Adipose tissue (tissue), 3 donors: ENCODE measurements around the gene P2RX4. TPM values are rescaled to one million over a fixed set of nuclear protein-coding genes. Genes with fewer than 3 reads are reported as not detected.
"Not testable (repeated sequence)": the region's sequence is repeated elsewhere in the genome, so short reads cannot be mapped to it uniquely, and the experiment has no call there.

Source experiments
- H3K27ac ChIP-seq: one replicate; pipeline ENCODE4 v1.5.1; 2013; ENCODE audit warnings: low read depth, low read length
- WGBS, 3 donors: extraction: QIAGEN DNeasy Blood & Tissue Kit; methylation state at CpG; one replicate each; pipeline ENCODE4 v1.1.7; 2013; 5-methylcytosine and 5-hydroxymethylcytosine counted together
- polyA plus RNA-seq, 3 donors: library from polyadenylated mRNA; stranded (reverse); fragments of 200-250 nt; gene quantifications; one replicate each; pipeline ENCODE4 v1.2.3, GENCODE V29; 2013
- donor health status: healthy with polysubstance abuse.
- donor health status: Bipolar disorder and iron deficiency.
- donor health status: healthy.

P2RX4 gene
- polyA plus RNA-seq, 3 donors: 10.6 to 21.3 (median 12.0) TPM

DNA sequence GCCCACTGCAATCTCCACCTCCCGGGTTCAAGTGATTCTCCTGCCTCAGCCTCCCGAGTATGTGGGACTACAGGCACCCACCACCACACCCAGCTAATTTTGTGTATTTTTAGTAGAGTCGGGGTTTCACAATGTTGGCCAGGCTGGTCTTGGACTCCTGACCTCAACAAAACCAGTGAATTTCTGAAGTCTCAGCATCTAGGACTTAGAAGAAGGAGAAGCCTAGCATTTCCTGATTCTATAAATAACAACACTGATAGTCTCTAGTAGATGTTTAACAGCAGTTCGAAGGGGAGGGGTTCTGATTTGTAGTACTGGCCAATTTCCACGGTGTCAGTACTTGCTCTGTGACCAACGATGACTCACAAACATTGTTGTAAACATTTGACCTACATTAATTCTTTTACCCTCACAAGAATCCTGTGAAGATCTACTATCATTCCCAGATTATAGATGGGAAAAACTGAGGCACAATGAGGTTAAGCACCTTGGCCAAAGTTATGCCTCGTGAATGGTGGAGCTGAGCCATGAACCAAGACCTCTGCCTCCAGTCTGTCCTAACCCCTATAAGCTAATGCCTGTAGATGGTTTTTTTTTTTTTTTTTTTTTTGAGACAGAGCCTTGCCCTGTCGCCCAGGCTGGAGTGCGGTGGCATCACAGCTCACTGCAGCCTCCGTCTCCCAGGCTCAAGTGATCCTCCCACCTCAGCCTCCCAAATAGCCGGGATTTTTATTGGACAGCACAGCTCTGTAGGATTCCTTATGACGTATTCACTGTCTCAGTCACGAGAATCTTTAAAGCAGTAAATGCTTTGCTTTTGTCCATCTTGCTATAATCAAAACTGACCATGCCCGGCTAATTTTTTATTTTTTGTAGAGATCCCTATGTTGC is 5.2 kb downstream of the P2RX4 start:
- H3K27ac ChIP-seq: no peak overlapping the region
- 43 to 59% (median 59%) methylated on average over 14 of the region's 14 CpGs for WGBS, 3 donors

GRCh38 chr12:121216102-121216501 is 6.2 kb downstream of the P2RX4 start:
- WGBS, 3 donors: 90 to 96% (median 94%) methylated on average over 4 of the region's 4 CpGs
- H3K27ac ChIP-seq: no peak overlapping the region

GRCh38 chr12:121217063-121217462 is 7.1 kb downstream of the P2RX4 start:
- 50 to 87% (median 83%) methylated on average over 8 of the region's 8 CpGs for WGBS, 3 donors
- H3K27ac ChIP-seq: no peak overlapping the region

- WGBS, 3 donors: 37 to 94% (median 88%) methylated on average over 5 of the region's 5 CpGs
- no peak overlapping the region for H3K27ac ChIP-seq
Measured at GRCh38 chr12:121217761-121218160, 7.8 kb downstream of the P2RX4 start.

- no peak overlapping the region for H3K27ac ChIP-seq
- WGBS, 3 donors: 38 to 92% (median 89%) methylated on average over 18 of the region's 18 CpGs
Measured at GRCh38 chr12:121218588-121219352, 8.8 kb downstream of the P2RX4 start.

DNA sequence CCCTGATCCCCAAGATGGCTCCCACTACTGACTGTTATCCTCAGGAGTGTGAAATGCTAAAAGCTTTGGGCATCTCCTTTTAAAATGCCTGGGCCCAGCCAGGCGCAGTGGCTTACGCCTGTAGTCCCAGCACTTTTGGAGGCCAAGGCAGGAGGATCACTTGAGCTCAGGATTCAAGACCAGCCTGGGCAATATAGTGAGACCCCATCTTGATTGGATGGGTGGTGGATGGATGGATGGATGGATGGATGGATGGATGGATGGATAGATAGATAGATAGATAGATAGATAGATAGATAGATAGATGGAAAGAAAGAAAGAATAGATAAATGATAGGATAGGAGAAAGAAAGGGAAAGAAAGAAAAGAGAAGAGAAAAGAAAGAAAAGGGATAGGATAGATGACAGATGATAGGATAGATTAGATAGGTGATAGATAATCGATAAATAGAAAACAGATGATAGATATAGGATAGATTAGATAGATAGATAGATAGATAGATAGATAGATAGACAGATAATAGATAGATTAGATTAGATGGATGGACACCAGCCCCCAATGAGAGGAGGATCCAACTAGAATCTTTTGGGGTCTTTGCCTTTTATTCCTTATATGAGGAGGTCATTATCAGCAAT is 9.5 kb downstream of the P2RX4 start:
- H3K27ac ChIP-seq: no peak overlapping the region

DNA sequence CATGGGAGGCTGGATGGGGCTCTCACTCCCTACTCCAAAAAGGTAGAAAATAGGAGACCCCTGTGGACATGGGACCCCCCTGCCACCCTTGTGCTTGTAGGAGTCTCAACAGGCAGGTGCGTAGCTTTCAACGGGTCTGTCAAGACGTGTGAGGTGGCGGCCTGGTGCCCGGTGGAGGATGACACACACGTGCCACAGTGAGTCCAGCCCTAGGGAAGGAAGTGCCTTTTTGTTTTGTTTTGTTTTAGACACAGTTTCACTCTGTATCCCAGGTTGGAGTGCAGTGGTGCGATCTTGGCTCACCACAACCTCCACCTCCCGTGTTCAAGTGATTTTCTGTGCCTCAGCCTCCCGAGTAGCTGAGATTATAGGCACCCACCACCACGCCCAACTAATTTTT is 12.9 kb downstream of the P2RX4 start:
- H3K27ac ChIP-seq: no peak overlapping the region
- WGBS, 3 donors: 83 to 92% (median 84%) methylated on average over 10 of the region's 10 CpGs

More for the DNA sequence above, 9.5 kb downstream of the P2RX4 start:
- WGBS, 3 donors: 94 to 100% (median 98%) methylated on average over 3 of the region's 3 CpGs

GRCh38 chr12:121223292-121224285 is 13.7 kb downstream of the P2RX4 start:
- H3K27ac ChIP-seq: no peak overlapping the region
- WGBS, 3 donors: 72 to 76% (median 74%) methylated on average over 19 of the region's 19 CpGs

- 57 to 76% (median 71%) methylated on average over 8 of the region's 8 CpGs for WGBS, 3 donors
- no peak overlapping the region for H3K27ac ChIP-seq
Measured at GRCh38 chr12:121224591-121224990, 14.7 kb downstream of the P2RX4 start.

- 81 to 89% (median 86%) methylated on average over 8 of the region's 8 CpGs for WGBS, 3 donors
- no peak overlapping the region for H3K27ac ChIP-seq
Measured at GRCh38 chr12:121226399-121226798, 16.5 kb downstream of the P2RX4 start.

- WGBS, 3 donors: 88 to 95% (median 93%) methylated on average over 8 of the region's 8 CpGs
- not testable (repeated sequence) for H3K27ac ChIP-seq
Measured at GRCh38 chr12:121226871-121227270, 16.9 kb downstream of the P2RX4 start.

GRCh38 chr12:121227294-121227693 is 17.4 kb downstream of the P2RX4 start:
- 29 to 87% (median 81%) methylated on average over 9 of the region's 9 CpGs for WGBS, 3 donors
- H3K27ac ChIP-seq: no peak overlapping the region

DNA sequence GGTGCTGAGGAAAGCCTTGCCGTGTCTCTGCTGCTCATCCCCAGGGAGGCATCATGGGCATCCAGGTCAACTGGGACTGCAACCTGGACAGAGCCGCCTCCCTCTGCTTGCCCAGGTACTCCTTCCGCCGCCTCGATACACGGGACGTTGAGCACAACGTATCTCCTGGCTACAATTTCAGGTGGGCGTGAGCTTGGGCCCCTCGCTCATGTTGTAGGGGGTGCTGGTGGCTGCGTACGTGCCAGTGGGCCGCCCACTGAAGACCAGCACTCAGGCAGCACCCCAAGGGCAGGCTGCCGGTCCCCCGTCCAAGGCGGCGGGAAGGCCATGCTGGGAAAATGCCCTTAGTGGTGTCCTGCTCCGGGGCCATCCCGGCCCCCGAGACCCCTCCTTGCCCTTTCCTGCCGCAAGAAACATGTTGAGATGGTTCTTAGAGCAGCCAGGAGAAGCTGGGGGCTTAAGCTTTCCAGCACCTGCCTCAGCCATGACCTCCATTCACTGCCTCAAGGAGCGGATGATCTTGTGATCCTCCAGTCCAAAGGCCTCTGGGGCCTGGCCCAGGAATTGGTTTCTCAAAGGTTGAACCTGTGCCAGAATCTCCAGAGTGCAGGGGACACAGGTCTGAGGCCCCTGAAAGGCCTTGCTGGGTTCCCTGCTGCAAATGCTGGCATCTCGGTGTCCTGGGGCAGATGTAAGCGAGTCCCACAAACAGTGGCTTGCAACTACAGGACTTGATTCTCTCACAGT is 19.2 kb downstream of the P2RX4 start:
- 96 to 97% (median 96%) methylated on average over 24 of the region's 24 CpGs for WGBS, 3 donors
- no peak overlapping the region for H3K27ac ChIP-seq

- not testable (repeated sequence) for H3K27ac ChIP-seq
- WGBS, 3 donors: 42 to 45% (median 42%) methylated on average over 19 of the region's 19 CpGs
Measured at GRCh38 chr12:121229826-121230537, 20.1 kb downstream of the P2RX4 start.

- H3K27ac ChIP-seq: no peak overlapping the region
- 86 to 89% (median 87%) methylated on average over 12 of the region's 12 CpGs for WGBS, 3 donors
Measured at GRCh38 chr12:121230538-121230907, 20.6 kb downstream of the P2RX4 start.

- H3K27ac ChIP-seq: no peak overlapping the region
- 79 to 86% (median 83%) methylated on average over 16 of the region's 16 CpGs for WGBS, 3 donors
Measured at GRCh38 chr12:121232163-121232562, 22.2 kb downstream of the P2RX4 start.
